Transverse colon (tissue), 4 donors: ENCODE results near the gene PUSL1. TPM values are rescaled to one million over a fixed set of nuclear protein-coding genes. Genes with fewer than 3 reads are reported as not detected.

Experiments used
- DNase-seq: peaks from one replicate; pipeline ENCODE4 v3.0.0-alpha.2; 2019
- H3K27ac ChIP-seq, 4 donors: fragments of 200-600 bp; sonication (generic); 2 replicates each; pipeline ENCODE4 v1.5.1; 2016 to 2018; ENCODE audit warnings: inconsistent platforms in 4 of 4
- H3K27me3 ChIP-seq: fragments of 200-600 bp; sonication (generic); 2 replicates; pipeline ENCODE4 v1.5.1; 2017; ENCODE audit warnings: inconsistent platforms
- H3K36me3 ChIP-seq, 4 donors: fragments of 200-600 bp; sonication (generic); 2 replicates each; pipeline ENCODE4 v1.5.1; 2017 to 2019; ENCODE audit warnings: inconsistent platforms in 4 of 4
- H3K4me1 ChIP-seq, 4 donors: fragments of 200-600 bp; sonication (generic); 2 replicates each; pipeline ENCODE4 v1.5.1; 2017 to 2020; ENCODE audit warnings: inconsistent platforms in 4 of 4
- H3K4me3 ChIP-seq, 4 donors: fragments of 200-600 bp; sonication (generic); 1 replicate in 1 of 4; 2 replicates in 3 of 4; pipeline versions ENCODE4 v1.5.1 to v1.6.1; 2017 to 2019; ENCODE audit warnings: inconsistent platforms in 4 of 4
- H3K9me3 ChIP-seq, 2 donors: fragments of 200-600 bp; sonication (generic); 2 replicates each; pipeline ENCODE4 v1.5.1; 2017 to 2019; ENCODE audit warnings: inconsistent platforms in 2 of 2
- EP300 ChIP-seq: sonication (generic); formaldehyde crosslinking; IDR thresholded peaks from one replicate; pipeline ENCODE4 v1.6.1; 2017; ENCODE audit warnings: antibody characterized with exemption, low read depth
- POLR2A ChIP-seq: fragments of 450-650 bp; IDR thresholded peaks from one replicate; pipeline ENCODE4 v1.6.1; 2016; ENCODE audit warnings: antibody characterized with exemption, mild to moderate bottlenecking, moderate library complexity
- POLR2AphosphoS5 ChIP-seq, 3 donors: sonication (generic); formaldehyde crosslinking; IDR thresholded peaks; one replicate each; pipeline ENCODE4 v1.6.1; 2016; ENCODE audit warnings: antibody characterized with exemption in 3 of 3
- WGBS, 2 donors: methylation state at CpG; one replicate each; pipeline ENCODE4 v1.1.5; 2018; ENCODE audit warnings: low coverage in 1 of 2; 5-methylcytosine and 5-hydroxymethylcytosine counted together
- in situ Hi-C, 4 donors: fragments of 200-750 bp; cut with MboI; loops; one replicate each; pipeline versions ENCODE4 v1.15.0 to v1.15.1; 2017; ENCODE audit warnings: low sequenced_read_pairs in 3 of 4, low pct_ligation_motif_present in 1 of 4, low pct_unique_long_range_greater_than_20kb in 1 of 4
- intact Hi-C: fragments of 100-400 bp; cut with DNase I; formaldehyde crosslinking; loops from one replicate; pipeline ENCODE4 v1.15.1; 2023; ENCODE audit warnings: low total_unique reads
- total RNA-seq, 4 donors: library from RNA; depleted of rRNA; stranded (reverse); fragments of >200 nt; gene quantifications; one replicate each; pipeline ENCODE4 v1.1.0, GENCODE V29; 2016
- TF ChIP-seq, protein P1 (sequence below), 5 experiments: fragments of 200-600 bp in 3 of 5; fragments of 450-650 bp in 2 of 5; sonication (generic) in 3 of 5; IDR thresholded peaks; 1 replicate in 2 of 5; 2 replicates in 3 of 5; pipeline ENCODE4 v1.5.1; 2016 to 2017; ENCODE audit warnings: antibody characterized with exemption in 5 of 5, inconsistent platforms in 3 of 5, mild to moderate bottlenecking in 2 of 5, moderate library complexity in 1 of 5

Gene PUSL1
- total RNA-seq, 4 donors from 2014 or later: 7.0 to 35.9 (median 20.5) TPM

GRCh38 chr1:1356166-1356795 is 47.9 kb downstream of the PUSL1 start:
- Histone ChIP-seq H3K27ac (peak overlapping the region; percentile 86 to 92 (median 89)), H3K4me1 (peaks cover 24 to 72% (median 41%) of the 10 kb centered on the region in 4 donors), H3K36me3 (no peaks in the 10 kb centered on the region)

GRCh38 chr1:1356796-1357401 is 48.5 kb downstream of the PUSL1 start:
- H3K36me3 ChIP-seq: no peaks in the 10 kb centered on the region
- intact Hi-C loops: loop anchor here (2.0 kb wide), 1 partner anchor 18 kb away; the partner anchor contains the start of gene AURKAIP1
- H3K27me3 ChIP-seq: peaks cover 70% of the 10 kb centered on the region
- no peaks in the 10 kb centered on the region for H3K9me3 ChIP-seq
- in situ Hi-C loops: no loop called here
- H3K4me3 ChIP-seq: peak overlapping the region; percentile 24 to 54 (median 40)
- no peak for TF ChIP-seq POLR2A
- TF ChIP-seq, protein P1, sequence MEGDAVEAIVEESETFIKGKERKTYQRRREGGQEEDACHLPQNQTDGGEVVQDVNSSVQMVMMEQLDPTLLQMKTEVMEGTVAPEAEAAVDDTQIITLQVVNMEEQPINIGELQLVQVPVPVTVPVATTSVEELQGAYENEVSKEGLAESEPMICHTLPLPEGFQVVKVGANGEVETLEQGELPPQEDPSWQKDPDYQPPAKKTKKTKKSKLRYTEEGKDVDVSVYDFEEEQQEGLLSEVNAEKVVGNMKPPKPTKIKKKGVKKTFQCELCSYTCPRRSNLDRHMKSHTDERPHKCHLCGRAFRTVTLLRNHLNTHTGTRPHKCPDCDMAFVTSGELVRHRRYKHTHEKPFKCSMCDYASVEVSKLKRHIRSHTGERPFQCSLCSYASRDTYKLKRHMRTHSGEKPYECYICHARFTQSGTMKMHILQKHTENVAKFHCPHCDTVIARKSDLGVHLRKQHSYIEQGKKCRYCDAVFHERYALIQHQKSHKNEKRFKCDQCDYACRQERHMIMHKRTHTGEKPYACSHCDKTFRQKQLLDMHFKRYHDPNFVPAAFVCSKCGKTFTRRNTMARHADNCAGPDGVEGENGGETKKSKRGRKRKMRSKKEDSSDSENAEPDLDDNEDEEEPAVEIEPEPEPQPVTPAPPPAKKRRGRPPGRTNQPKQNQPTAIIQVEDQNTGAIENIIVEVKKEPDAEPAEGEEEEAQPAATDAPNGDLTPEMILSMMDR (IDR thresholded peaks at IDR 0.05): no peak
- no peak for TF ChIP-seq POLR2AphosphoS5 (IDR thresholded peaks at IDR 0.05)
- TF ChIP-seq EP300: no peak
- DNase-seq: no peak
- H3K27ac ChIP-seq: peak overlapping the region; percentile 86 to 92 (median 89)
- WGBS, 2 donors: 29 to 37% methylated on average over 7 to 26 of the region's 26 CpGs
- peaks cover 24 to 72% (median 40%) of the 10 kb centered on the region in 4 donors for H3K4me1 ChIP-seq

More at GRCh38 chr1:1356166-1356795, 47.9 kb downstream of the PUSL1 start:
- WGBS, 2 donors: 20% methylated on average over 8 of the region's 8 CpGs; no CpG with 5 or more reads in 1 of the 2 donors
- in situ Hi-C loops: no loop called here
- H3K4me3 ChIP-seq: peak overlapping the region in 3 of 4 donors; percentile 39 to 54 (median 40)
- DNase-seq: no peak
- H3K27me3 ChIP-seq: peaks cover 70% of the 10 kb centered on the region
- intact Hi-C loops: loop anchor here (2.0 kb wide), 1 partner anchor 19 kb away; the partner anchor contains the start of gene AURKAIP1
- TF ChIP-seq EP300: no peak
- no peak for TF ChIP-seq POLR2A
- no peak for TF ChIP-seq POLR2AphosphoS5 (IDR thresholded peaks at IDR 0.05)
- TF ChIP-seq, protein P1 (IDR thresholded peaks at IDR 0.05): no peak
- H3K9me3 ChIP-seq: no peaks in the 10 kb centered on the region

DNA sequence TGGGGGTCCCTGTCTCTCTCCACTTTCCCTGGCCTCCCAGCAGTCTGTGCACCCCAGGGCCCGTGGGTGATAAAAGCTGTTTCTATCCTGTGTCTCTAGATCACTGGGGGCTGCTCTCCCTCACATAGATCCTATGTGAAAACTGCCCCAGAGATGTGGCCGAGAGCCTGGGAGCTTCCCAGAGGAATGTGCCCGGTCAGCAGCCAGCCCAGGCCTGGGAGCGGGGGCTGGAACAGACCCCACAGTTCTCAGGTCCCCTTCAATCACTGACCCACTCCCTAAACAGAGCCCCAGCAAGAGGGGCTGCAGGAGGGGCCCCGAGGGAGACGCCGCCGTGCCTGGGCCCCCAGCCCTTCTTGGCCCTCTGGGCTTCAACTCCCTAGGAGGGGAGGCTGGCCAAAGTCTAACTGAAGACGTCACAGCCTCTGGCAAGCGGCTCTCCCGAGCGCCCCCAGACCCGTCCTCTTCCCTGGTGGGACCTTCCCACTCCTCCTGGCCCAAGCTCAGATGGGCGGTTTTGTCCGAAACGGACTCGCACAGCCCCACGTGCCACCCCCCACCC is 49.6 kb downstream of the PUSL1 start:
- TF ChIP-seq EP300: no peak
- TF ChIP-seq, protein P1 (IDR thresholded peaks at IDR 0.05): no peak
- TF ChIP-seq POLR2AphosphoS5 (IDR thresholded peaks at IDR 0.05): no peak
- TF ChIP-seq POLR2A: no peak
- no peak for DNase-seq
- Histone ChIP-seq H3K4me1 (peaks cover 23 to 76% (median 40%) of the 10 kb centered on the region in 4 donors), H3K4me3 (peak overlapping the region; percentile 15 to 54 (median 40)), H3K9me3 (no peaks in the 10 kb centered on the region), H3K27ac (peak overlapping the region; percentile 86 to 92 (median 89)), H3K27me3 (peaks cover 68% of the 10 kb centered on the region), H3K36me3 (no peaks in the 10 kb centered on the region)
- intact Hi-C loops: loop anchor here (2.0 kb wide), 1 partner anchor 17 kb away; the partner anchor contains the start of gene AURKAIP1
- WGBS, 2 donors: 26% methylated on average over 17 of the region's 18 CpGs; no CpG with 5 or more reads in 1 of the 2 donors
- in situ Hi-C loops: no loop called here
